HG03571 (cell line): ENCODE measurements around the gene AGAP9.
"Not testable (repeated sequence)": the region's sequence is repeated elsewhere in the genome, so short reads cannot be mapped to it uniquely, and the experiment has no call there.

Experiments used
- ATAC-seq: cut with Tn5 transposase; IDR thresholded peaks from one replicate; pipeline ENCODE4 v1.9.1; 2021; ENCODE audit not compliant: unreplicated experiment

Gene AGAP9

DNA sequence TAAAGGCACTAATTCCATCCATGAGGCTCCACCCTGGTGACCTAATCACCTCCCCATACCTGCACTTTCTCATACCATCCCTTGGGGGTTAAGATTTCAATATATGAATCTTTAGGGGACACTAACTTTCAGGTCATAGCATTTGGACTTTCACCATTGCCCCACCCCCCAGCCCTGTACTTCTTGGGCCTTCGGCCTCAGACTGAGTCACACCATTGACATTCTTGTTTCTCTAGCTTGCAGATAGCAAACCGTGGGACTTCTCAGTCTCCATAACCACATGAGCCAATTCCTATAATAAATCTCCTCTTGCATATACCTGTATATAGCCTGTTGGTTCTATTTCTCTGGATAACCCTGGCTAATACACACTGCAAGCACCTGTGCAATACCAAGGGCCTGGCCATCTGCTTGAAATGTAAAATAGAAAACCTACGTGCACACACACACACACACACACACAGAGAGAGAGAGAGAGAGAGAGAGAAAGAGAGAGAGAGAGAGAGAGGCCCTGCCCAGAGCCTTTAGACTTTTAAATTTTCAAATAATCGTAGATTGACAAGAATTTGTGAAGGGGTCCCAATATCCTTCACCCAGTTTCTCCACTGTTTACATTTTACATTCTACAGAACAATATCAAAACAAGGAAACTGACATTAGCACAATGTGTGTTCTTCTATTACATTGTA is 64.8 kb downstream of the AGAP9 start:
- no peak for ATAC-seq

DNA sequence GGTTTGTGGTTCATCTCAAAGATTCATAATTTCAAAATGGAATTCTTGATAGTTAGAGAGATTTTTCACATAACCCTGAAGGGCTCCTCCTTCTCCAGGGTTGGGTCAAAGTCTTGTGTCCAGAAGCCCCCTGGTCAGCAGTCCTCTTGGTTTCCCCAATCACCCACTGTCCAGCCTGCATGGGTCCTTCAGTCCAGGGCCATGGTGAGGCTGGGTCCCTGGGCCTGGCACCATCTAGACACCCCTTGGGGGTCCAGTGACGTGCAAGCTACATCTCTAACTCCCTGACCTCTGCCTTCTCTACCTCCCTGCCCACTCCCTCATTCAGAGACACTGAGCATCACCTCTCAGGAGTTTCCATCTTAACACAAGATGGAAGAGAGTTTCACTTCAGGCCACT is 65.6 kb downstream of the AGAP9 start:
- ATAC-seq = no peak

DNA sequence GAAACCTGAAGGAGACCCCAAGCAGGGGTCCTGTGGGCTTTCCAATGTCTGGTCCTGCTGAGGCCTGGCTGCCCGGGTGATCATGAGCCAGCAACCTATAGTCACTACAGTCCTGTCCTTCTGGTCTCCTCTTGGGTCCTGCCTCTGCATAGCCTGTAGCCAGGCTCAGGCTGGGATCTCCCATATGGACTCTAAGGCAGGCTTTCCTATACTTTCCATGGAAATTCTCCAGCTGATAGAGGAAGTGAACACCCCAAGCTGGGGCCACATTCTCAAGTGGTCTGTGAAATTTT is 66.0 kb downstream of the AGAP9 start:
- ATAC-seq = no peak

DNA sequence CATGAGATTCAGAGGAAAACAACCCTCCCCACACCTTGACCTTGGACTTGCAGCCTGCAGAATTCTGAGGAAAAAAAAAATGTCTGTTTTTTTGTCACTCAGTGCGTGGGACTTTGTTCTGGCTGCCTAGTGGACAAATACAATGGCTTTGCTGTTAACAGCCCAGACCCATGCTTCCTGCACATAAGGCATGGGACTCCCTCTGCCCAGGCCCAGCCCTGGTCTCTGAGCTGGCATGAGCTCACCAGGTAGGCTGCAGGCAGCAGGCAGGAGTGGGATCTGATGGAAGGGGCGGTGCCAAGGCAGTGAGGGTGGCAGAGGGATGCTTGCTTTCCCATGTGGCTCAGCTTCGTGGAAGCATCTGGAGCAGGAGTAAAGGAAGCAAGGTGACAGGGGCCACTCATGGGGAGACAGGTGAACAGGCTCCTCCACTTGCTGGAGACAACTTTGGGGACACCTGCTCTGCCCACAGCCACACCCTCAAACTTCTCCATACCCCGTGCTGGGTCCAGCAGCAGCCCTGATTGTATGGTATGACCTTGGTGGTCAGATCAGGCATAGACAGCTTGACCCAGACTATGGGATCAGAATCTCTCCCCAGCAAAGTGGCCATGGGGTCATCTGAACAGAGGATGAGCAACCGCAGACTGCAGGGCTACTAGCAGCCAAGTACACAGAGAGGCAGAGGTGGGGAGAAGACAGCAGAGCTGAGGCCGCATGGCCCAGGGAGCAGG is 66.5 kb downstream of the AGAP9 start:
- ATAC-seq = no peak

DNA sequence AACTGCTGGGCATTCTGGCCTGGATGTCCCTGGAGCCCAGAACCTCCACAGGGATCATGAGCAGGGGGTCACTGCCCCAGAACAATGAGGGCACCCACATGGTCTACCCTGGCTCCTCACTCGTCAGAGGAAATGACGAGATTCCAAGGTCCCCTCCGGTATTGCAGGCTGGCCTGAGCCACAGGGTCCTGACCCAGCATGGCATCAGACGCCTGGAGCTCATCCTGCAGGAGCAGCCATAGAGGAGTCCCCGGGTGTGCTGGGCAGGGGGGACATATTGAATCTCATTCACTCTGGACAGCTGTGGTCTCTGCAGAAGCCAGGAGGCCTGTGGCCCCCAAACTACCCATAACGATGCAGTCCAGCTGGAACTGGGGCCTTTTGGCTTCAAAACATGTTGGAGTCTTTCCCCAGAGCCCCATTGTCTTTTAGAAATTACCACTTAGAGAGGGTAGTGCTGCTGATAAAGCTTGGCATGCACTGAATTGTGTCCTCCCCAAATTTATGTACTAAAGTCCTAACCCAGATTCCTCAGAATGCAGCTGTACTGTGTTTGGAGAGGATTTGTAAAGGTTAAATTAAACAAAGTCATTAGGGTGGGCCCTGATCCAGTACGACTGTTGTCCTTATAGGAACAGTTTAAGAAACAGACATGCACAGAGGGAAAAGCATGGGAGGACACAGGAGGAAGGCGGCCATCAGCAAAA is 67.2 kb downstream of the AGAP9 start:
- ATAC-seq = no peak

DNA sequence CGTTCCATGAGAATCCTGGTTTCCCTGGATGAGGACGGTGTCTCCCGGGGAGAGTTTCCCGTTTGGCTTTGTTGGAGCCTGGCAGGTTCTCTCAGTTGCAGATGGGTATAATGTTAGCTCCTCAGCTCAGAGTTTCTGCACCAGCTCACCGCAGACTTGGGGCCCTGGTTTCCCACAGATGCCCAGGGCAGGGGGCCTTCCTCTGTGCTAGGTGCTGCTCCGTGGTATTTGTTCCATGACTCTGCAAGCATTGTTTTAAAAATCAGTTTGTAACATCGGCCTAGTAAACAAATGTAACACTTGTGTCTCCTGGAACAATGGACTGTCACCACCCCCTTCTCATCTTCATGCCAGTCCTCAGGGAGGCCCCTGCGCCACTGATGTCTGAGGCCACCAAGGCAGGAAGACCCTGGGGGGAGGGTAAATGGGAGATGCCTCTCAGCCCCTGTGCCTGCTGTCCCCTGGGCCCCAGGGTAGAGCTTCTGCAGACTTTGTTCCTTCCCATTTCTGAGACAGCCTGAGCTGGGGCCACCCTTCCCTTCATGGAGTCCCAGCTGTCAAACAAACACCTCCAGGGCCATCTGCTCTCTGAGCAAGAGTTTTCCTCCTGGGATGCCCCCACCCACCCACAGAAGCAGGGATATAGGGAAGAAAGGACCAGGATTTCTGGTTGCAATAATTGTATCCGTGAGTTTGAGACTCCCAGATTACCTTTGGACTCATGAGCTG is 67.9 kb downstream of the AGAP9 start:
- not testable (repeated sequence) for ATAC-seq

DNA sequence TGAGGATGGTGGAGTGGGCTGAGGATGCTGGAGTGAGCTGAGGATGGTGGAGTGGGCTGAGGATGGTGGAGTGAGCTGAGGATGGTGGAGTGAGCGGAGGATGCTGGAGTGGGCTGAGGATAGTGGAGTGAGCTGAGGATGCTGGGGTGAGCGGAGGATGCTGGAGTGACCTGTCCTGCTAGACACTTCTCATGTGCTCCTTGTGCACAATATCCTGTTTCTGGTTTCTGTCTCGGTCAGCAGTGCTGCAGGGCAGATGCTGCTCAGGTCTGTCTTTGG is 68.7 kb downstream of the AGAP9 start:
- no peak for ATAC-seq

DNA sequence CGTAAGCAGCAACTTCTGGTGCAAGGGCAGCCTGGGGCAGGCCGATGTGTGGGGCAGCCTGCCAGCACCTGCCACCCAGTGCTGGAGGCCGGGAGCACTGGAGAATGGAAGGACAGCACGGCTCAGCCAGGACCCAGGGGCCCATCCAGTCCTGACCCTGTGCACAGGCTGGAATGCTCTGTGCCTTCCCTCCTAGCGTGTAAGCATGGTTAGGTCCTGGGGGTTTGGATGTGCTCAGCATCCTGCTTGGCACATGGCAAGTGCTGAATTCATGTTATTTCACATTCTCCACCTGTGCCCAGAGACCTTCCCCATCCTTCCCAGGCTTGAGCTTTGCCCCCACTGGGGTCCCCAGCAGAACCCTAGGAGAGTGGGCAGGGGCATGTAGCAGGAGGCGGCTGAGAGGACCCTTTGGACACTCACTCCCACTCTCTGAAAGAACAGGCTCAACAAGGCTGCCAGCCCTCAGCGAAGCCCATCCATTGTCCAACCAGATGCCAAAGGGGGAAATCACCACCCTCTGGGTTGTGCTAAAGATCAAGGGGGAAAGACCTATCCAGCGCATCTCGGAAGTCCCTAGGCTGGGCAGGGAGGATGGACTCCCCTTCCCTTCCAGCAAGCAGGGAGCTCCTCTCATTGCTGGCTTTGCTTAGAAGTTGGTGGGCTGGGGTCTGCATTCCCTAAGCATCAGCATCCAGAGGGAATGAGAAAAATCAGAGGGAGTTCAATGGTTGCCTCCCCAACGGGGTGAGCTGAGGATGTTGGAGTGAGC is 69.2 kb downstream of the AGAP9 start:
- no peak for ATAC-seq

DNA sequence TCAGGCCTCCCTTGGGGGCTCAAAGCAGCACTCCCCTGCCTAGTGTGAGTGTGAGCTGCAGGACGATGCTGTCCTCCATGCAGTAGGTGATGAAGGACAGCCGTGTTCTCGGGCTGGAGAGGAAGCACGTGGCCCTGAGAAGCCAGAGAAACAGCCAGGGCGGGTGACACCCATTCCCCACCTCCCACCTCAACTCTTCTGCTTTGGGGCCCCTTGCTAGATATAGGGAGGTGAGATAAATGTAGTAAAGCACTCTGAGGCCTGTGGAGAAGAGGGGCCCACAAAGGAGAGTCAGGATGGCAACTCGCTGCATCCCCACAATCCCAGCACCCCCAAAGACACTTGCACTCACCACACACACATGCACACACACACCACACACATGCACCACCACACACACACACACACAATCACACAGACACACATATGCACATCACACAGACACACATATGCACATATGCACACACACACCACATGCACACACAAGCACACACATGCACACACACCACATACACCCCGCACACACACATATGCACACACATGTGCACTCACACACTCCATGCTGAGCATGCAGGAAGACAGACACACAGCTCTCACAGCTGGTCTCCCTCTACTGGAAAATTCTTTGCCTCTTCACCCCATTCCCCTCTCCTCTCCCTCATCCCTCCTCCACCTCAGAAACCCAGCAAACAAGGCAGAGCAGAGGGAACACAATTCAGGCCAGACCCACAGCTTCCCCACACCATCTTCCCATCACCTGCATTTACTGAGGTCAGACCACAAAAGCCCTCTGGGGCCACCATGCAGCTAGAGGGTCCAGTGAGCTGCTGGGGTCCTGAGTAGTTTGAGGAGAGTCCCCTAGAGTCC is 70.1 kb downstream of the AGAP9 start:
- ATAC-seq = no peak

DNA sequence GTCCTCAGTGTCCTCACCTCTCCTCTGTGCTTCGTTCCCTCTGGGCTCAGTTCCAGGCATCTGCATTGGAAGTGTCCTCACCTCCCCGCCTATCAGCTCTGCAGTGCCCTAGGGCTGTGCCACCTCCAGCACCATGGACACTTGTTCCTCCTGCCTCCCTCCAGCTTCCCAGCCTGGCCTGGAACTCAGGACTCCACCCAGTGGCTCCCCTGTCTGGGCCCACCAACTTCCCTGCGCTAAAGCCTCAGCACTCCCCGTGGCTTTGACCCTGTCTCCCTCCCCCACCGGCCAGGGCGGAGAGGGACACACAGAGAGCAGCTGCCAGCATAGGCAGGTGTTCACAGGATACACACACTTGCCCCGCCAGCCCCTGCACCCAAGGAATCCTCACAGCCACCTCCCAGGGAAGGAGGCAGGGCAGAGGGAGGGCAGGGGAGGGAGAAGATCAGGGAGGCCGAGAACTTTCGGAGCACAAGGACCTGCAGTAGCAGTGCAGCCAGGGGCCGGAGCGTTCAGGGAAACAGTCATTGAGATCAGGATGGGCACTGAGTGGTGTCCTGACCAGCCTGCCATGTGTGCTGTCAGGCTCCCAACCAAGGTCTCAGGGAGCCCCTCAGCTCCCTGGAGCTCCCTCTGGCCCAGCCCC is 70.8 kb downstream of the AGAP9 start:
- ATAC-seq = no peak

DNA sequence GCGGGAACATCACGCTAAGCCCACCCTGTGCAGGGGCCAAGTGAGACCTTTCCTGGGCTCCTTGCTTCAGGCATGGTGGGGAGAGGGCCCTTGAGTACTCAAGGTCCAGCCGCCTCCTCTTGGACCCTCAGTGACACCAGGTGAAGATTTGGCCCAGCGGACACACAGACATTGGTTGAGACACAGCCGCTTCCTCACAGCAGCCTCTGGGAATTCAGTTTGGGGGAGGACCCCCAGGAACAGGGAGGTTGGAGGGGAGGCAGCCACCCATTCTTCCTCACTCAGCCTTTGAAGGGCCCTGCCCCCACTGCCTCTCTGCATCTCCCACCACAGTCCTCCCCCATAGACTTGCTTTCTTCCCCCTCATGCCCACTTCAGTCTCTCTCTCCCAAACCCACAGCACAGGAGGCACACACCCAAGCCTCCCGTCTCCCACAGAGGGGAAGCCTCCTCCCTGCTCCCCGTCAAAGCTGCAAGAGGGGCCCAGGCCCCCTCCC is 71.4 kb downstream of the AGAP9 start:
- ATAC-seq = no peak
